GM21360 (cell line): ENCODE results near the gene RNF214.

Experiments
- ATAC-seq: cut with Tn5 transposase; IDR thresholded peaks from one replicate; pipeline ENCODE4 v1.9.1; 2021; ENCODE audit warnings: mild to moderate bottlenecking, moderate library complexity; ENCODE audit not compliant: unreplicated experiment

RNF214 gene

DNA sequence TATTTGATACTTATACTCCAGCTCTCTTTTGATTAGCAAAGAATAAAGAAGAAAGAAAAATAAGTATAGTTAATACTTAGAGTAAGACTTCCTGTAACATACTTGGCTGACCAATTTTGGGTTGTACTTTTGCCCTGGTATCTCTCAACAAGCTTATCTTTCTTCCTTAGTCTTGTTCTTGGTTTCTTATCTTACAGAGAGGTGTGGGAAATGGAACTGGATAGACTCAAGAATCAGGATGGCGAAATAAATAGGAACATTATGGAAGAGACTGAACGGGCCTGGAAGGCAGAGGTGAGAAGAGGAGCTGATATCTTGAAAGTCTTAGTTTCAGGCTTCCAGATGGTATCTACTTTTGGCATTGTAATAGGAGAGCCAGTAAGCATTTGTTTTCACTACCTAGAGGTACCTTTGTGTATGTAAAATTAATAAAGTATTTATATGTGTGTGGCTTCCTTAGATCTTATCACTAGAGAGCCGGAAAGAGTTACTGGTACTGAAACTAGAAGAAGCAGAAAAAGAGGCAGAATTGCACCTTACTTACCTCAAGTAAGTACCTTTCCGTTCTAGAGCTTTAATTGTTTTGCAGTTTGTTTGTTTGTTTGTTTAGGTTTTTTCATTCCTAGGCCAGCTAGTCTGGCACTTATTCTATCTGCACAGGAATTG is 47.4 kb downstream of the RNF214 start:
- ATAC-seq = no peak

- ATAC-seq = no peak
Measured at GRCh38 chr11:117281159-117281558, 48.7 kb downstream of the RNF214 start.

GRCh38 chr11:117281869-117282268 is 49.4 kb downstream of the RNF214 start:
- ATAC-seq = no peak

DNA sequence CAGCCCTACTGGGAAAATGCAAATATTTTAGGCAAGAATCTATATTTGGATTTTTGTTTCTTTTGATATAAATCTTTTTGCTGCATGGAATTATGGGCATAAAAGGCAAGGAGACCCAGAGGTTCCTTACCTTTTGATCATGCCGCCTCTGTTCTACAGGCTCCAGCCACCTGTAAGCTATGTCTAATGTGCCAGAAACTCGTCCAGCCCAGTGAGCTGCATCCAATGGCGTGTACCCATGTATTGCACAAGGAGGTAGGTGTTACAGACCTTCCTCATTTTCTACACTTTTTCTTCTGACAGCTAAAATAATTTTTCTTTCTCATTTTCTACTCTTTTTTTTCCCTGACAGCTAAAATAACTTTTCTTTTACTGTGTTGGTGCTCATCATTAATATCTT is 50.5 kb downstream of the RNF214 start:
- no peak for ATAC-seq

- ATAC-seq = no peak
Measured at GRCh38 chr11:117284053-117284452, 51.6 kb downstream of the RNF214 start.

- no peak for ATAC-seq
Measured at GRCh38 chr11:117286588-117286987, 54.1 kb downstream of the RNF214 start.

DNA sequence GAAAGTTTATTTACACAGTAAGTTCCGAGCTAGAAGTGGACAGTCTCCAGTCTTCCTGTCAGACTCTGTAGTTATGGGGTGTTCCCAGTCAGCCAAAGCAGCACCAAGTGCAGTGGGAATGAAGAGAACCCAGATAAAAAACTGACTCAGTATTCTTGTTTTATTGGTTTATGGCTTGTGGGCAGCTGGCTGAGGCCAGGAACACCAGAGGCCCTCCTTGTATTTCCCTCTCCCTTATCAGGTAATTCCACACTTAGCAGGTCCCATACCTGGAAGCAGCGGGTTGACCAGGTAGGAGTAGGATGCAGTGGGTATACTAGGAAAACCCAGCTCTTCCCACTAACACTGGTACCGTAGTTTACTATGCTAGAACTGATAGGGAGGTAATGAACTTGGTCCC is 55.2 kb downstream of the RNF214 start:
- no peak for ATAC-seq

GRCh38 chr11:117289795-117290194 is 57.3 kb downstream of the RNF214 start:
- no peak for ATAC-seq

- ATAC-seq = no peak
Measured at GRCh38 chr11:117290809-117291396, 58.4 kb downstream of the RNF214 start, which contains the start of gene BACE1-AS. BACE1-AS (plus strand) TSS chr11:117291346.

DNA sequence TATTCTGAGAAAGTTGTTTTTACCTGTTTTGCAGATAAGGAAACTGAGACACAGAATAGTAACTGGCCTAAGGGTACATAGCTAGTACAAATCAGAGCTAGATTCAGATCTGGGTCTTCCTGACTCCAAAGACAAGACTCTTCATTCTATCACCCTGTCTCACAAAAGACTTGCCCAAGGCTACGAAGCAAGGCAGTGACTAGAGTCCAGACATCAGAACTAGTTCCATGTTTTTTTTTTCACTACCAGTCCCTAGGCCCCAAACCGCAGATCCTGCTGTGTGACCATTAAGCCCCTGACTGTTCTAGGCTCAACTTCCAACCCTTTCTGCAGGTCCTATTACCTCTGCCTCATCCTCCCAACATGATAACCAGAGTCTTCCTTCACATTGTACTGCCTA is 60.1 kb downstream of the RNF214 start:
- no peak for ATAC-seq

GRCh38 chr11:117295438-117296137 is 63.1 kb downstream of the RNF214 start:
- no peak for ATAC-seq

DNA sequence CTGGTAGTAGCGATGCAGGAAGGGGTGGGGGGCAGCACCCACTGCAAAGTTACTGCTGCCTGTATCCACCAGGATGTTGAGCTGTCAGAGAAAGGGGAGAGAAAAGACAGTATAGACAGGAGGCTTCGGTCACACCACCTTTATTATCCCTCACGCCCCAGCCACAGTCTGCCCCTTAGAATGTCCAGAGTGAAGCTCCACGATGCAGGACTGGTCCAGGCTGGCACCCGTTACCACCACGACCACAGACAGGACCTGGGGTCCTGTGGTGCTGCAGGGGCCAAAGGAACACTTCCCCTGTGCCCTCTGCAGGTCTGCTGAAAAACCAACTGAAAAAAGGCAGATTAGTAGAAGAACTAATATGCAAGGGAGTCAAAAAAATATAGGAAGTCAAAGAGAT is 64.4 kb downstream of the RNF214 start:
- ATAC-seq = no peak

DNA sequence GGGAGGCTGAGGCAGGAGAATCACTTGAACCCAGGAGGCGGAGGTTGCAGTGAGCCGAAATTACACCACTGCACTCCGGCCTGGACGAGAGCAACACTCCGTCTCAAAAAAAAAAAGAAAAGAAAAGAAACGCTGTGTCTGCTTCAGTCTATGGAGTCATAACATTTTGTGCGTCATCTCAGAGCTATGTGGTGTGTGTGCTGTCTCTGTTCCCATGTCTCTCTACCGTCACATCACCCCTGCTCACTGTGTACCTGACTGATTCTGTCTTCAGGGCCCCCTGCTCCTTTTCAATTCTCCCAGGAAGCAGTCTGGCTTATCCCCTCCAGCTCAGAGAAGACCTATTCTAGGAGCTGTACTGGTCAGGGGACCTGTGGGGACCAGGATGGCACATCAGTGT is 65.7 kb downstream of the RNF214 start:
- ATAC-seq = no peak

DNA sequence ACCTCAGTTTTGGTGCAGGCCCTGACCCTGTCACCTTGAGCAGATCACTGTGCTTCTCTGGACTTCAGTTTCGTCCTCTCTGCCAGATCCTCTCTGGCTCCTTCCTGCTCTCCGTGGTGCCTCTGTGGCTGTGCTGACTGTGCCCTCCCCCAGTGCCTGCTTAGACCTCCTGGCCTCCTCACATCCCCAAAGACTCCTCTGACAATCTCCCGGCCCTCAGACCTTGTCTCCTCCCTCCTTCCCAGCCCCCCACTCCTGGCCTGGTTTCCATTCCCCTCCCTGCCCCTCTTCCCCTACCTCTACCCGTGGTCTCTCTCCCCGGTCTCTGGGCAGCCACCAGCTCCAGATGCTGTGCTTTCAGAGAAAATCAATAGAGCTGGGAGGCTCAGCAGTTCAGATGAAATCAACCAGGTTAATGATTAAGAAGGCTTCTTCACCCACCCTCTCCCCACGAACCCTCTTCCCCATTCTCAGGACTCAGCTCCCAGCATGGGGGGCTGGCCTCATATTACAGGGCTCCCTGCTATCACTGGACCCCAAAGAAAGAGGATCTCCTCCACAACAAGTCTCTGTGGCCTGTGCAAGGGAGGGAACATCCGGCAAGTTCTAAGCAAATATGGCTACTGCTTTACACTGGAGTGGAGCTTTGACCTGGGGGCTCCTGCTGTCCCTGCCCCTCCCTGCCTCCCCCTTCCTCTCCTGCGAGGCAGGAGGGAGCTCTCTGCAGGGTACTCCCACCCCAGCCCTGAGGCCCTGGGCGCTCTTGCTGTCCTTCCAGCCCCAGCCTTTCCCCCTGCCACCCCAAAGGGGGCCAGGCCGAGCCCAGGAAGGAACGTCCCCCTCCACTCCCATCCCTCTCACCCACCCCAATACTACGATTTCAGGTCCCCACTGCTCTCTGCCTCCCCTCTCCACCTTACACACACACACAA is 67.1 kb downstream of the RNF214 start:
- no peak for ATAC-seq

- ATAC-seq = no peak
Measured at GRCh38 chr11:117300283-117300663, 67.8 kb downstream of the RNF214 start.

- no peak for ATAC-seq
Measured at GRCh38 chr11:117300773-117301172, 68.3 kb downstream of the RNF214 start.

DNA sequence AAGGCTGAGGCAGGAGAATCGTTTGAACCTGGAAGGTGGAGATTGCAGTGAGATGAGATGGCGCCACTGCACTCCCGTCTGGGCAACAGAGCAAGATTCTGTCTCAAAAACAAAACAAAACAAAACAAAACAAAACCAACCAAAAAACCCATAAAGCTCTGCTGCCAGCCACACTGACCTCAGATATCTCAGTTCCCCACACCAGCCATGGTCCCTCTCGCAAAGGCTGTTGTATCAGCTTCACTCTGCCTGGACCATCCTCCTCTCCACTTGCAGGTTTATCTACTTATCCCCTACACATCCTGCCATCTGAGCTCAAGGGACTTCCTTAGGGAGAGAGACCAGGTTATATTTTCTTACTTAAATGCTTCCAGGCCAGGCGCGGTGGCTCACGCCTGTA is 69.8 kb downstream of the RNF214 start:
- ATAC-seq = no peak

GRCh38 chr11:117303101-117303500 is 70.6 kb downstream of the RNF214 start:
- ATAC-seq = no peak

DNA sequence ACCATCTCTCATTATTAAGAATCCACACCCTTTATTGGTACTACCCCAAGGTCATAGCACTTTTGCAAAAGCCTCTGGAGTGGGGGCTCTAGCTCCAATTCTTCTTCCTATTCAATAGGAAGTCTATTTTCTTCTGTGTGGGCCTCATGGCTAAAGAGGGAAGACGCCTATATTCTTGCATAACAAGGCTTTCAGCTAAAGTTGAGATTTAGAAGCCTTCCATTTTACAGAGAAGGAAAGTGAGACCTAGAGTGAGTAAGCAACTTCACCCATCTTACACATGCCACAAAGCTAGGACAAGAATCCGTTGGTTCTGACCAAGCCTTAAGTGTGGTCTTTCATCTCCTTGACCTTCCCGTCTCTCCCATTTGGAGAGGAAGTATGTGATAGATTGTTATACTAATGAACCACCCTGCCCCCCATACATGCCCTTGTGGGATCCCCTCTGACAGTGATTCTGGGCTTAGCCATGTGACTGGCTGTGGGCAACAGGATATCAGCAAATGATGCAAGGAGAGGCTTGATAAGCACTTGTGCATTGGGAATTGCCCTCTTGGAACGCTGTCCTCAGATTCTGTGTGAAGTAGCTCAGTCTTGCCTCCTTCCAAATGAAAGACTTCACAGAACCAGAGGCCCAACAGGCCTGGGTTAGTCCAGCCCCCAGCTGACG is 71.3 kb downstream of the RNF214 start:
- ATAC-seq = no peak

DNA sequence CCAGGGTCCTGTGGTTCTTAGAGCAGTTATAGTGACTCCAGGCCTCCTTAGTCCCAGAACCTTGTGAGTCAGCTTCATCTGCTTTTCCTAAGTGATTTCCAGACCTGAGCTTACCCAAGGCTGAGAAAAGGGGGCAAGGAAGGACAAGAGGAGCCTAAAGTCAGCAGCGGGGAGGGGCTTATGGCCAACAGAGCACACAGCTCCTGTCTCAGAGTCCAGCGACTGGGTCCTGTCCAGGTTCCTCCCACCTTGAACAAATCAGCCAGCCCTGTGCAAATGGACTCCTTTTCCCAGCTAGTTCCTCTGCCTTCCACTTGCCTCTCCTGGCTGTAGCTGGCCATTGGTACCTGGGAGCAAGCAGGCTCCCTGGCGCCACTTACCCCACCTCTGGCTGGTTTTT is 72.7 kb downstream of the RNF214 start:
- ATAC-seq = no peak

DNA sequence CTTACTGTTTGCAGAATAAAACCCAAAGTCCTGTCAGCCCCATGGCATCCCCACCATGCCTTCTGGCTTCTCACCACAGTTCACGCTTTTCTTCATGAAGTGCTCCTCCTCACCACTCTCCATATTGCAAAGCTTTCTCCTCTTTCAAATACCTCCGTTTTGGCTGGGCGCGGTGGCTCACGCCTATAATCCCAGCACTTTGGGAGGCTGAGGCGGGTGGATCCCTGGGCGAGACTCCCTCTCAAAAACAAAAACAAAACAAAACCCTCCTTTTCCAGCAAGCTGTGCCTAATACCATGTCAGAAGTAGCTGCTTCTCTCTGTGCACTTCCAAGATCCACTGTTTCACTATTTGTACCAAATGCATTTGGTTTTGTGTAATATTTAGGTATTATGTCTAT is 76.8 kb downstream of the RNF214 start:
- no peak for ATAC-seq
